Activated B cell treated with CpG ODN at 0.5 μM for 24 hours (primary cell): ENCODE results near the gene CDHR5. TPM values are rescaled to one million over a fixed set of nuclear protein-coding genes. Genes with fewer than 3 reads are reported as not detected.
A peak's percentile ranks its signal among the peaks of the same experiment; 100 is the strongest.

ENCODE experiments used
- ATAC-seq: fragments of 200-7000 bp; cut with Tn5 transposase; one replicate; pipeline ENCODE4 v1.10.0; 2021; ENCODE audit warnings: low read depth, mild to moderate bottlenecking, moderate library complexity
- CTCF ChIA-PET: fragments of 350-600 bp; sonication (Branson Sonifier 250); formaldehyde crosslinking; loops from one replicate; lab custom pipeline; 2021; ENCODE audit warnings: antibody characterized with exemption; lab: Charles Lee
- POLR2A ChIA-PET: fragments of 350-600 bp; sonication (Branson Sonifier 250); formaldehyde crosslinking; loops from one replicate; lab custom pipeline; 2021; ENCODE audit warnings: antibody characterized with exemption; lab: Charles Lee
- DNase-seq: peaks from one replicate; pipeline ENCODE4 v3.0.0; 2022
- H3K27ac Mint-ChIP-seq: one replicate; pipeline ENCODE4 v1.8.0; 2020; ENCODE audit warnings: mixed read lengths
- H3K27me3 Mint-ChIP-seq: one replicate; pipeline ENCODE4 v1.8.0; 2021; ENCODE audit warnings: mixed read lengths
- H3K36me3 Mint-ChIP-seq: one replicate; pipeline ENCODE4 v1.8.0; 2021; ENCODE audit warnings: low read depth, mixed read lengths
- H3K4me1 Mint-ChIP-seq: one replicate; pipeline ENCODE4 v1.8.0; 2021; ENCODE audit warnings: mixed read lengths
- H3K4me3 Mint-ChIP-seq: one replicate; pipeline ENCODE4 v1.8.0; 2020; ENCODE audit warnings: mild to moderate bottlenecking, mixed read lengths
- H3K9me3 Mint-ChIP-seq: one replicate; pipeline ENCODE4 v1.8.0; 2020; ENCODE audit warnings: mixed read lengths
- intact Hi-C: fragments of 100-400 bp; cut with micrococcal nuclease; formaldehyde crosslinking; loops from one replicate; pipeline ENCODE4 v1.15.1; 2024
- total RNA-seq: library from RNA; stranded (reverse); gene quantifications from 2 replicates; pipeline ENCODE4 v1.2.3, GENCODE V29; 2022
- TF ChIP-seq, protein P1 (sequence below): fragments of 200-600 bp; IDR thresholded peaks from one replicate; pipeline ENCODE4 v1.8.0; 2022; ENCODE audit warnings: antibody characterized with exemption, mild to moderate bottlenecking

The CDHR5 gene
- total RNA-seq, 1 donor from 2014 or later, result not detected

DNA sequence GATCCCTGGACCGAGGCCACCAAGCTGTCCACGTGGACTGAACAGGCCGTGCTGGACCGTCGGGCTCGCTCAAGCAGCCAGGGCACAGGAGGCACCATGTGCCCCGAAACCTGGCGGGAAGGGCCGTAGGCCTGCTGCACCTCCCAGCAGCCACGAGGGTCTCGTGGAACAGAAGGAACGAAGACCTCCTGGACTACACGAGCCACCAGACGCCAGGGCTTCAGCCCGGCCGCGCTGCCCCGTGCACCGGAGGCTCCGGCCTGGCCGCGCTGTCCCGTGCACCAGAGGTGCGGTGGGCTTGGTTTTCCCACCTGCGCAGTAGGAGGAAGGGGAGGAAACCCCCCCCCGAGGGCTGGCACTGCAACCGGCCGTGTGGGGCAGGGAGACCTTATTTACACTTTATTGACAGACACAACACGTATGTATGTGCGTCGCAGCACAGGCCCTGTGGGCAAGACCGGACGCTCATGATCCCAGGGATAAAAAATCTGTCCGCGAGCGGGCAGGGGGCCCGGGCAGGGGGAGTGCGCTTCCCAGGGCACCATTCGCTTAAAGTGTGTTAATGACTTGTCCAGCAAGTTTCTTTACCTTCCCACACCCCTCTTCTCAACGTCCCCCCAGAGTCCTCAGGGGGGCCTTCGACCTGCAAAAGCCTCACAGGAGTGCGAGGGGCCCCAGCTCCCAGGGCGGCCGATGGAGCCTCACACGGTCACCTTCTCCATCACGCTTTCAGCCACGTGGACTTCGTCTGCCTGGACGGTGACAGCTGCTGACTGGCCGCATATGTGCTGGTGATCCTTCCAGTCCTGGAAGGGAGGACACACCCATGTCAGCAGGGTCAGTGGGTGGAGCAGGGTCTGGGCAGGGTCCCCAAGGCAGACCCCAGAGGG is 19.3 kb upstream of the CDHR5 start:
- peaks cover 16% of the 10 kb centered on the region for H3K36me3 Mint-ChIP-seq
- POLR2A ChIA-PET, result interaction anchor here (0.7 kb wide), 1 partner anchor 97 kb away, joined by 3 read pairs; no protein-coding TSS in a partner anchor
- H3K4me3 Mint-ChIP-seq, result no peak overlapping the region
- no peaks in the 10 kb centered on the region for H3K9me3 Mint-ChIP-seq
- TF ChIP-seq, protein P1, sequence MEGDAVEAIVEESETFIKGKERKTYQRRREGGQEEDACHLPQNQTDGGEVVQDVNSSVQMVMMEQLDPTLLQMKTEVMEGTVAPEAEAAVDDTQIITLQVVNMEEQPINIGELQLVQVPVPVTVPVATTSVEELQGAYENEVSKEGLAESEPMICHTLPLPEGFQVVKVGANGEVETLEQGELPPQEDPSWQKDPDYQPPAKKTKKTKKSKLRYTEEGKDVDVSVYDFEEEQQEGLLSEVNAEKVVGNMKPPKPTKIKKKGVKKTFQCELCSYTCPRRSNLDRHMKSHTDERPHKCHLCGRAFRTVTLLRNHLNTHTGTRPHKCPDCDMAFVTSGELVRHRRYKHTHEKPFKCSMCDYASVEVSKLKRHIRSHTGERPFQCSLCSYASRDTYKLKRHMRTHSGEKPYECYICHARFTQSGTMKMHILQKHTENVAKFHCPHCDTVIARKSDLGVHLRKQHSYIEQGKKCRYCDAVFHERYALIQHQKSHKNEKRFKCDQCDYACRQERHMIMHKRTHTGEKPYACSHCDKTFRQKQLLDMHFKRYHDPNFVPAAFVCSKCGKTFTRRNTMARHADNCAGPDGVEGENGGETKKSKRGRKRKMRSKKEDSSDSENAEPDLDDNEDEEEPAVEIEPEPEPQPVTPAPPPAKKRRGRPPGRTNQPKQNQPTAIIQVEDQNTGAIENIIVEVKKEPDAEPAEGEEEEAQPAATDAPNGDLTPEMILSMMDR, result no peak
- peaks cover 14% of the 10 kb centered on the region for H3K4me1 Mint-ChIP-seq
- no peak for ATAC-seq
- CTCF ChIA-PET, result no interaction called here
- peaks cover 3% of the 10 kb centered on the region for H3K27me3 Mint-ChIP-seq
- no peak for DNase-seq
- no peak overlapping the region for H3K27ac Mint-ChIP-seq
- intact Hi-C loops, result no loop called here

DNA sequence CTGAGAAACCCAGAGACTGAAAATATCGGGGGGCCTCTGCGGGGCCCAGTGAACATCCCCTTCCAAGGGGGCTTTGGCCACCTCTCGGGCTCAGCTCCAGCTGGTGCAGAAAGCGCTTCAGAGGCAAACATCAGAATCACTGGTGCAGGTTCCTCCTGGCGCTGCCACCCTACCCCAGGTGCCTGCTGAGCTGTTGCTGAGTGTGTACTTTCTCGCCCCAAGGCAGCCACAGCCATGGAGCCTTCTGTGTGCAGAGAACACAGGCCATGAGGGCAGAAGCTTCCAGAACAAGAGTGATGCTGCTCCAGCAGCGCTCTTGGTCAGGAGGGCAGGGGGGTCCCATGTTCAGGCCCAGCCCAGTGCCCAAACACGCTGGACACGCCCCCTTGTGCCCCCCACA is 18.6 kb upstream of the CDHR5 start:
- Mint-ChIP-seq H3K27ac (no peak overlapping the region), H3K4me3 (no peak overlapping the region), H3K36me3 (peaks cover 12% of the 10 kb centered on the region), H3K27me3 (peaks cover 9% of the 10 kb centered on the region), H3K4me1 (peaks cover 21% of the 10 kb centered on the region), H3K9me3 (no peaks in the 10 kb centered on the region)
- CTCF ChIA-PET, result no interaction called here
- intact Hi-C loops, result no loop called here
- DNase-seq, result no peak
- no peak for ATAC-seq
- TF ChIP-seq, protein P1, result no peak
- POLR2A ChIA-PET, result interaction anchor here (0.7 kb wide), 1 partner anchor 98 kb away, joined by 3 read pairs; no protein-coding TSS in a partner anchor

DNA sequence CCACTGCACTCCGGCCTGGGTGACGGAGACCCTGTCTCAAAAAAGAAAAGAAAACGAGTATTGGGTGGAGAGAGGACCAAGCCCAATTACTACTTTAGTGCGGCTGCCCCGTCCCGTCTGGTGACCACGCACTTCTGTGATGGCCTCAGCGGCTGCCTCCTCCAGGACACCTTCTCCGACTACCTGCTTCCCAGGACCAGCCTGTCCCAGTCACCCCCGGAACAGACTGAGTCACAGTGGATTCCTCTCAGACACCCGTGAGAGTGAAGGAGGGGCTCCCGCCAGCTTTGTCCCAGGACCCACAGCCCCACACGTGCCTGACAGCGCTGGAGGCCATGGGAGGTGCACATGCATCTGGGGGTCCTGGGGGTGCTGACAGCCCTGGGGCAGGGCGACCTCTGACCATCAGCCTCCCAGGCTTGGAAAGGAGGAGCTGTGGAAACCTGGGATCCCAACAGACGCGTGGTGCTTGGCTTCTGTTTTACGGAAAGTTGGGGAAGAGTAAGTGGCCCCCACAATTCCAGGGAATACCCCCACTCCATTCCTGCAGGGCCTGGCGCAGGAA is 17.1 kb upstream of the CDHR5 start:
- H3K4me3 Mint-ChIP-seq, result no peak overlapping the region
- no peak overlapping the region for H3K27ac Mint-ChIP-seq
- ChIA-PET POLR2A (interaction anchor here (0.6 to 1.6 kb wide), 2 partner anchors 26 to 103 kb away, joined by 4 to 9 read pairs; partner anchors contain the start of gene IRF7), CTCF (interaction anchor here (1.4 kb wide), 1 partner anchor 20 kb away, joined by 3 read pairs; no protein-coding TSS in a partner anchor)
- peaks cover 15% of the 10 kb centered on the region for H3K27me3 Mint-ChIP-seq
- ATAC-seq (no peak), DNase-seq (no peak)
- TF ChIP-seq, protein P1, result no peak
- peaks cover 27% of the 10 kb centered on the region for H3K4me1 Mint-ChIP-seq
- peaks cover 8% of the 10 kb centered on the region for H3K36me3 Mint-ChIP-seq
- H3K9me3 Mint-ChIP-seq, result no peaks in the 10 kb centered on the region
- intact Hi-C loops, result no loop called here

DNA sequence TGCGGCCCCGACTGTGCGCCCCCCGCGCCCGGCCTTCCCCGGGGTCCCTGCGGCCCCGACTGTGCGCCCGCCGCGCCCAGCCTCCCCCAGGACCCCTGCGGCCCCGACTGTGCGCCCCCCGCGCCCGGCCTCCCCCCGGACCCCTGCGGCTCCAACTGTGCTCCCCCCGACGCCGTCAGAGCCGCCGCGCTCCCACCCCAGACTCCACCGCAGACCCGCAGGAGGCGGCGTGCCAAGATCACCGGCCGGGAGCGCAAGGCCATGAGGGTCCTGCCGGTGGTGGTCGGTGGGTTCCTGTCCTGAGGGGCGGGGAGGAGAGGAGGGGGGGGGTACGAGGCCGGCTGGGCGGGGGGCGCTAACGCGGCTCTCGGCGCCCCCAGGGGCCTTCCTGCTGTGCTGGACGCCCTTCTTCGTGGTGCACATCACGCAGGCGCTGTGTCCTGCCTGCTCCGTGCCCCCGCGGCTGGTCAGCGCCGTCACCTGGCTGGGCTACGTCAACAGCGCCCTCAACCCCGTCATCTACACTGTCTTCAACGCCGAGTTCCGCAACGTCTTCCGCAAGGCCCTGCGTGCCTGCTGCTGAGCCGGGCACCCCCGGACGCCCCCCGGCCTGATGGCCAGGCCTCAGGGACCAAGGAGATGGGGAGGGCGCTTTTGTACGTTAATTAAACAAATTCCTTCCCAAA is 15.4 kb upstream of the CDHR5 start:
- CTCF ChIA-PET, result no interaction called here
- no peak for DNase-seq
- intact Hi-C loops, result no loop called here
- H3K4me1 Mint-ChIP-seq, result peaks cover 24% of the 10 kb centered on the region
- POLR2A ChIA-PET, result interaction anchor here (1.6 kb wide), 1 partner anchor 24 kb away, joined by 4 read pairs; the partner anchor contains the start of gene IRF7
- ATAC-seq, result peak; percentile 56
- peak overlapping the region; percentile 56 for H3K4me3 Mint-ChIP-seq
- H3K36me3 Mint-ChIP-seq, result peaks cover 7% of the 10 kb centered on the region
- H3K9me3 Mint-ChIP-seq, result no peaks in the 10 kb centered on the region
- TF ChIP-seq, protein P1, result no peak
- peaks cover 23% of the 10 kb centered on the region for H3K27me3 Mint-ChIP-seq
- H3K27ac Mint-ChIP-seq, result no peak overlapping the region
